H9 (cell line): Measurements from ENCODE around the gene LIG4. TPM values are rescaled to one million over a fixed set of nuclear protein-coding genes. Genes with fewer than 3 reads are reported as not detected.

ENCODE experiments used
- DNase-seq: peaks from one replicate; pipeline ENCODE4 v3.0.0-alpha.2; 2017
- H2AFZ ChIP-seq: one replicate; pipeline ENCODE4 v1.6.1; 2013; ENCODE audit warnings: mild to moderate bottlenecking, low read length, control low read depth, moderate library complexity
- H2AK5ac ChIP-seq: 2 replicates; pipeline ENCODE4 v1.6.1; 2013; ENCODE audit warnings: low read length, control low read depth, mixed read lengths; ENCODE audit not compliant: insufficient read length
- H2BK120ac ChIP-seq: one replicate; pipeline ENCODE4 v1.6.1; 2013; ENCODE audit warnings: low read depth, mild to moderate bottlenecking, low read length, control low read depth, inconsistent platforms; ENCODE audit not compliant: poor library complexity, severe bottlenecking
- H2BK12ac ChIP-seq: 2 replicates; pipeline ENCODE4 v1.6.1; 2013; ENCODE audit warnings: low read length, control low read depth, mixed read lengths, low read depth; ENCODE audit not compliant: insufficient read length
- H2BK15ac ChIP-seq: 2 replicates; pipeline ENCODE4 v1.6.1; 2013; ENCODE audit warnings: low read depth, low read length, control low read depth
- H2BK20ac ChIP-seq: one replicate; pipeline ENCODE4 v1.6.1; 2013; ENCODE audit warnings: low read depth, mild to moderate bottlenecking, low read length, control low read depth, inconsistent platforms; ENCODE audit not compliant: poor library complexity, severe bottlenecking
- H2BK5ac ChIP-seq: 2 replicates; pipeline ENCODE4 v1.6.1; 2013; ENCODE audit warnings: low read length, control low read depth, mixed read lengths; ENCODE audit not compliant: insufficient read length
- H3K14ac ChIP-seq: 2 replicates; pipeline ENCODE4 v1.6.1; 2013; ENCODE audit warnings: low read length, control low read depth; ENCODE audit not compliant: insufficient read depth
- H3K18ac ChIP-seq: 2 replicates; pipeline ENCODE4 v1.6.1; 2013; ENCODE audit warnings: low read depth, mild to moderate bottlenecking, mixed read lengths, low read length, control low read depth; ENCODE audit not compliant: insufficient read length
- H3K23ac ChIP-seq: 2 replicates; pipeline ENCODE4 v1.6.1; 2013; ENCODE audit warnings: low read length, control low read depth, mixed read lengths, low read depth; ENCODE audit not compliant: insufficient read length
- H3K23me2 ChIP-seq: 2 replicates; pipeline ENCODE4 v1.6.1; 2013; ENCODE audit warnings: low read depth, mild to moderate bottlenecking, mixed read lengths, low read length, control low read depth; ENCODE audit not compliant: insufficient read length, poor library complexity, severe bottlenecking
- H3K27ac ChIP-seq: 2 replicates; pipeline ENCODE4 v1.5.1; 2013; ENCODE audit warnings: low read length, control low read depth, mixed read lengths, low read depth; ENCODE audit not compliant: insufficient read length
- H3K27me3 ChIP-seq: 2 replicates; pipeline ENCODE4 v1.6.1; 2013; ENCODE audit warnings: low read length, control low read depth, inconsistent platforms; ENCODE audit not compliant: insufficient read depth
- H3K4ac ChIP-seq: 2 replicates; pipeline ENCODE4 v1.6.1; 2013; ENCODE audit warnings: low read depth, mild to moderate bottlenecking, control low read depth, inconsistent platforms, low read length, moderate library complexity
- H3K4me1 ChIP-seq: 2 replicates; pipeline ENCODE4 v1.6.1; 2013; ENCODE audit warnings: low read length, control low read depth, inconsistent platforms; ENCODE audit not compliant: insufficient read depth
- H3K4me2 ChIP-seq: 2 replicates; pipeline ENCODE4 v1.6.1; 2013; ENCODE audit warnings: low read length, control low read depth, mixed read lengths; ENCODE audit not compliant: insufficient read length, insufficient read depth
- H3K56ac ChIP-seq: 2 replicates; pipeline ENCODE4 v1.6.1; 2013; ENCODE audit warnings: low read depth, mild to moderate bottlenecking, mixed read lengths, low read length, control low read depth; ENCODE audit not compliant: insufficient read length
- H3K79me1 ChIP-seq: 2 replicates; pipeline ENCODE4 v1.6.1; 2013; ENCODE audit warnings: low read depth, mild to moderate bottlenecking, moderate library complexity, low read length, control low read depth, inconsistent platforms; ENCODE audit not compliant: insufficient read depth, poor library complexity, severe bottlenecking
- H3K79me2 ChIP-seq: 2 replicates; pipeline ENCODE4 v1.6.1; 2013; ENCODE audit warnings: low read length, control low read depth, inconsistent platforms; ENCODE audit not compliant: insufficient read depth
- H3K9ac ChIP-seq: 2 replicates; pipeline ENCODE4 v1.6.1; 2013; ENCODE audit warnings: low read length, control low read depth, mixed read lengths; ENCODE audit not compliant: insufficient read length; ENCODE audit errors: extremely low read depth
- H3K9me3 ChIP-seq: one replicate; pipeline ENCODE4 v1.6.1; 2013; ENCODE audit warnings: low read depth, low read length, inconsistent platforms; ENCODE audit not compliant: control insufficient read depth
- H3T11ph ChIP-seq: one replicate; pipeline ENCODE4 v1.6.1; 2013; ENCODE audit warnings: mild to moderate bottlenecking, low read length, control low read depth, inconsistent platforms
- H4K20me1 ChIP-seq: one replicate; pipeline ENCODE4 v1.6.1; 2013; ENCODE audit not compliant: control insufficient read depth, insufficient read length, insufficient read depth
- H4K5ac ChIP-seq: 2 replicates; pipeline ENCODE4 v1.6.1; 2013; ENCODE audit warnings: low read depth, mild to moderate bottlenecking, mixed read lengths, low read length, control low read depth; ENCODE audit not compliant: insufficient read length
- H4K8ac ChIP-seq: replicated peaks from 2 replicates; pipeline ENCODE4 v1.6.1; 2013; ENCODE audit warnings: low read length, control low read depth, mixed read lengths, low read depth; ENCODE audit not compliant: insufficient read length
- H4K91ac ChIP-seq: 2 replicates; pipeline ENCODE4 v1.6.1; 2013; ENCODE audit warnings: low read depth, mild to moderate bottlenecking, moderate library complexity, mixed read lengths, low read length, control low read depth; ENCODE audit not compliant: insufficient read length
- H3K27ac Mint-ChIP-seq, 3 experiments: 2 replicates in 2 of 3; 3 replicates in 1 of 3; pipeline ENCODE4 v1.8.0; 2020 to 2021; ENCODE audit warnings: mixed read lengths in 3 of 3, mild to moderate bottlenecking in 1 of 3, moderate library complexity in 1 of 3
- H3K27me3 Mint-ChIP-seq: 2 replicates; pipeline ENCODE4 v1.8.0; 2021; ENCODE audit warnings: low read depth, mild to moderate bottlenecking, moderate library complexity, mixed read lengths
- H3K36me3 Mint-ChIP-seq, 3 experiments: 2 replicates in 2 of 3; 3 replicates in 1 of 3; pipeline ENCODE4 v1.8.0; 2020 to 2021; ENCODE audit warnings: low read depth in 3 of 3, mixed read lengths in 3 of 3; ENCODE audit not compliant: insufficient read depth in 1 of 3
- H3K4me1 Mint-ChIP-seq, 2 experiments: 2 replicates each; pipeline ENCODE4 v1.8.0; 2020; ENCODE audit warnings: mixed read lengths in 2 of 2
- H3K4me3 Mint-ChIP-seq, 2 experiments: 2 replicates in 1 of 2; 3 replicates in 1 of 2; pipeline ENCODE4 v1.8.0; 2020 to 2021; ENCODE audit warnings: mild to moderate bottlenecking in 2 of 2, mixed read lengths in 2 of 2, moderate library complexity in 1 of 2
- H3K9me3 Mint-ChIP-seq, 2 experiments: 2 replicates in 1 of 2; 3 replicates in 1 of 2; pipeline ENCODE4 v1.8.0; 2020; ENCODE audit warnings: mild to moderate bottlenecking in 2 of 2, mixed read lengths in 2 of 2, moderate library complexity in 1 of 2
- WGBS: extraction: QIAGEN DNeasy Blood & Tissue Kit; methylation state at CpG from one replicate; pipeline ENCODE4 v1.1.7; 2013; ENCODE audit warnings: missing lambda C conversion rate, low lambda C conversion rate, mixed read lengths; ENCODE audit not compliant: insufficient read length; ENCODE audit errors: extremely low coverage; 5-methylcytosine and 5-hydroxymethylcytosine counted together
- total RNA-seq: library from RNA; stranded (reverse); gene quantifications from 2 replicates; pipeline ENCODE4 v1.2.1, GENCODE V29; 2021
- TF ChIP-seq, protein P1 (sequence below): fragments of 200-600 bp; sonication (generic); conservative IDR thresholded peaks from 3 replicates; pipeline ENCODE4 v1.8.0; 2021; ENCODE audit warnings: antibody characterized with exemption, mild to moderate bottlenecking

Gene LIG4
- total RNA-seq, 1 experiment from 2014 or later: 5.6 TPM

DNA sequence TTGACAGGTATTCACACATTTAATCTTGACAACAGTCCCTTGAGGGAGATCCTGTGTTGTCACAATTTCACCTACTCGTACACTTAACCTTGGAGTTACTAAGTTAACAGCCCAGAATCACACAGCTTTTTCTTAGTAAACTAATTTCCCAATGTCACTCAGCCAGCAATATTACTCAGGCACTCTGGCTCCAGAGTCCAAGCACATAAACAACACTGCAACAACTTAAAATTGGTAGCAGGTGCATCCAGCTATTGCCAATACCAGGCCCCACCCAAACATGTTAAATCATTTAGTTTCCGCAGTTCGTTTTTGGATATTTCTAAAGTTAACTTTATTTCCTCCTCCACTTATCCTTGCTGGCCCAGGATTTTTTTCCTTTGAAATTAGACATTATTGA lies 32.7 kb downstream of the LIG4 start:
- Histone ChIP-seq H4K91ac (no peak overlapping the region), H2BK12ac (no peak overlapping the region), H3K27ac (no peak overlapping the region), H3K14ac (no peak overlapping the region), H2AK5ac (no peak overlapping the region), H3K4ac (no peak overlapping the region), H3K27me3 (no peaks in the 10 kb centered on the region), H2BK15ac (no peak overlapping the region), H2BK120ac (no peak overlapping the region), H4K20me1 (no peaks in the 10 kb centered on the region), H3K23ac (no peak overlapping the region), H3K56ac (no peak overlapping the region), H3K4me2 (no peak overlapping the region), H2BK20ac (no peak overlapping the region), H3K4me1 (no peaks in the 10 kb centered on the region), H3K9ac (no peak overlapping the region), H3T11ph (no peak overlapping the region), H3K23me2 (no peaks in the 10 kb centered on the region), H3K18ac (no peak overlapping the region), H4K5ac (no peak overlapping the region), H4K8ac (no peak overlapping the region), H3K79me2 (no peaks in the 10 kb centered on the region), H2BK5ac (no peak overlapping the region), H2AFZ (no peak overlapping the region), H3K9me3 (no peaks in the 10 kb centered on the region), H3K79me1 (no peaks in the 10 kb centered on the region)
- WGBS: no CpG with 5 or more reads among the region's 3 CpGs
- TF ChIP-seq, protein P1, sequence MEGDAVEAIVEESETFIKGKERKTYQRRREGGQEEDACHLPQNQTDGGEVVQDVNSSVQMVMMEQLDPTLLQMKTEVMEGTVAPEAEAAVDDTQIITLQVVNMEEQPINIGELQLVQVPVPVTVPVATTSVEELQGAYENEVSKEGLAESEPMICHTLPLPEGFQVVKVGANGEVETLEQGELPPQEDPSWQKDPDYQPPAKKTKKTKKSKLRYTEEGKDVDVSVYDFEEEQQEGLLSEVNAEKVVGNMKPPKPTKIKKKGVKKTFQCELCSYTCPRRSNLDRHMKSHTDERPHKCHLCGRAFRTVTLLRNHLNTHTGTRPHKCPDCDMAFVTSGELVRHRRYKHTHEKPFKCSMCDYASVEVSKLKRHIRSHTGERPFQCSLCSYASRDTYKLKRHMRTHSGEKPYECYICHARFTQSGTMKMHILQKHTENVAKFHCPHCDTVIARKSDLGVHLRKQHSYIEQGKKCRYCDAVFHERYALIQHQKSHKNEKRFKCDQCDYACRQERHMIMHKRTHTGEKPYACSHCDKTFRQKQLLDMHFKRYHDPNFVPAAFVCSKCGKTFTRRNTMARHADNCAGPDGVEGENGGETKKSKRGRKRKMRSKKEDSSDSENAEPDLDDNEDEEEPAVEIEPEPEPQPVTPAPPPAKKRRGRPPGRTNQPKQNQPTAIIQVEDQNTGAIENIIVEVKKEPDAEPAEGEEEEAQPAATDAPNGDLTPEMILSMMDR: no peak
- Mint-ChIP-seq H3K36me3 (no peaks in the 10 kb centered on the region), H3K4me3 (no peak overlapping the region), H3K27ac (no peak overlapping the region), H3K9me3 (no peaks in the 10 kb centered on the region), H3K27me3 (no peaks in the 10 kb centered on the region), H3K4me1 (no peaks in the 10 kb centered on the region)
- no peak for DNase-seq
